ENCODE data around the gene VPS25.

GRCh38 chr17:42754782-42755181 is 18.5 kb upstream of the VPS25 start:
- no peak for TF ChIP-seq CTCF (conservative IDR thresholded peaks at IDR 0.05)
- TF ChIP-seq EZH2 (IDR thresholded peaks at IDR 0.05; ENCODE audit: low read depth), result no peak

All from PC-9 (cell line).